COLO668 (cell line): ENCODE measurements around the gene OLR1.
"Not testable (repeated sequence)": the region's sequence is repeated elsewhere in the genome, so short reads cannot be mapped to it uniquely, and the experiment has no call there.

Source experiments
- DNase-seq: peaks from one replicate; lab custom pipeline; 2025; ENCODE audit not compliant: unreplicated experiment; lab: John Stamatoyannopoulos, UW

The OLR1 gene

DNA sequence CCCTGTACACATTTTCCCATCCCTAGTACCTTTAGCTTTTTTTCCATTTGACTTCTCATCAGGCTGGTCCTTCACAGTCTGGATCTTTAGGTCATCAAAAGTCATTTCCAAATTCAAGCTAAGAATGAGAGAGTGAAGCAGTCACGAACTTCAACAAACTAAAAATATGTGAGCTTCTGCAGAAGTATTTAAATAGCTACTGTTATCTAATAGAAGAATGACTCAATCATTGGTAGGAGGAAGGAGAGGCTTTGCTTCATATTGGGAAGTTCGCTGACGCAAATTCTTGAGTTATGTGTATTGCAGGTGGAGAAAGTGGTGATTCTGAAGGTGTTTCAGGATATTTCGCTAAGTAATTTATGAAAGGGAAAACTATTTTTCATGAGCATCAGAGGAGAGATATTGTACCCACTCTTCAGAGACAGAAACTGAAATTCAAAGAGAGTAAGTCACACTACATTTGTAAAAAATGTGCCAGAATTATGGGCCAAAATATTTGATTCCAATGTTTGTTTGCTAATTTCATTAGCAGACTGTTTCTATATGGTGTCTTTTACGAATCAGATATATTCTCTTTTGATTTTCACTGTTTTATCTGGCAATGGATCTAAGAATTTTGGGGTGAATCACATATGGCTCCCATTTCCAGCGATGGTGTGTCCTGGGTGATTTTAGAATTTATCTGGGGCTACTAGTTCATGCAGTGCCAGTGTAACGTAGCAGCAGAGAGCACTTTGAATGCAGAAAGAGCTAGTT, at the start of gene OLR1:
Gene OLR1, minus strand, starts transcription at position 160 of the 756 bp plus-strand sequence. Its CDS starts 55 bp downstream, at position 105.
- no peak for DNase-seq

- no peak for DNase-seq
Observed at GRCh38 chr12:10220398-10221077, 48.6 kb upstream of the OLR1 start.

DNA sequence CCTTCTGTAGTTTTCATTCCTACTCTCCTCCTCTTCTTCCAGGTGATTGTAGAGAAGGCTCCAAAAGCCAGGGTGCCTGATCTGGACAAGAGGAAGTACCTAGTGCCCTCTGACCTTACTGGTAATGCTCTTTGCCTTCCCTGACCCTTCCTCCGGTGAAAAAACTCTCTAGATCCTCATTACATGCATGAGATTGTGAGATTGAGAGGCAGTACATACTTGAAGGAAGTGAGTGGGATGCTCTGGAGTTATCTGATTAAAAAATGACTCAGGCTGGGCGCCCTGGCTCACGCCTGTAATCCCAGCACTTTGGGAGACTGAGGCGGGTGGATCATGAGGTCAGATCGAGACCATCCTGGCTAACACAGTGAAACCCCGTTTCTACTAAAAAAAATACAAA, 46.1 kb upstream of the OLR1 start:
- no peak for DNase-seq

DNA sequence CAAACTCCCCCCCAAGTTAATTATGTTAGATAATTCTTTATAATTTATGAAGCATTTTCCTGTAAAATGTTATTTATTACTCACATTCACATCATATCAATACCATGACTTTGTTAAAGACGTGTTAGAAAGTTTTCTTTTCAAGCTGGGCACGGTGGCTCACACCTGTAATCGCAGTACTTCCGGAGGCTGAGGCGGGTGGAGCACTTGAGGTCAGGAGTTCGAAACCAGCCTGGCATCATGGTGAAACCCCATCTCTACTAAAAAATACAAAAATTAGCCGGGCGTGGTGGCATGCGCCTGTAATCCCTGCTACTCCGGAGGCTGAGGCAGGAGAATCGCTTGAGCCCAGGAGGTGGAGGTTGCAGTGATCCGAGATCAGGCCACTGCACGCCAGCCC, 44.0 kb upstream of the OLR1 start:
- not testable (repeated sequence) for DNase-seq

DNA sequence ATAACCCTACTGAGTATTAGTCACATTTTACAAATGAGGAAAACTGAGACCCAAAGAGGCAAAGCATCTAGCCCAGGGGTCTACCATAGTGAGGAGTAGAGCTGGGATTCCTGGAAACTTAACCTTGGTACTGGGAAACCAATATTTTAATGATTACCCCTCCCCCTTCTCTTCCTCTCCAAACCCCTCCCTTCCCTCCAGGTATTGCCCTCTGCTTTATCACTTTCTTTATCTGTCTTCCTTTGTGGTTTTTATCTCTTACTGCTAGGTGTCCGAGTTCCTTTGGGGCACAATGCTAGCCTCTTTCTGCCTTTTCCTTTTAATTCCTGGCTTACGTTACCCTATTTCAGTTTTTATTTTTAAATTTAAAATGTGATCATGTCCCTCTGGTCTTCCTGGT, 43.5 kb upstream of the OLR1 start:
- DNase-seq = no peak

GRCh38 chr12:10214895-10215267, 42.9 kb upstream of the OLR1 start:
- DNase-seq = no peak

GRCh38 chr12:10214136-10214894, 42.4 kb upstream of the OLR1 start:
- no peak for DNase-seq

GRCh38 chr12:10213168-10214135, 41.5 kb upstream of the OLR1 start:
- DNase-seq = peak; percentile 44

DNA sequence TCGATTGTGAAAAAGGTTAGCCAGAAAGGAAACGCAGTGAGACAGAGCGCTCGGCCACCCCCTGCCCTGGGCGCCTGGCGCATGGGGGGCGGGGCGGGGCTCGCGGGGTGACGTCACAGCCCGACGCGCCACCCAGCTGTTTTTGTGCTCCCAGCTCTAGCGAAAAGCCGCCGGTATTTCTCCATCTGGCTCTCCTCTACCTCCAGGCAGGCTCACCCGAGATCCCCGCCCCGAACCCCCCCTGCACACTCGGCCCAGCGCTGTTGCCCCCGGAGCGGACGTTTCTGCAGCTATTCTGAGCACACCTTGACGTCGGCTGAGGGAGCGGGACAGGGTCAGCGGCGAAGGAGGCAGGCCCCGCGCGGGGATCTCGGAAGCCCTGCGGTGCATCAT, 40.8 kb upstream of the OLR1 start, which contains the start of gene GABARAPL1:
Gene GABARAPL1, plus strand, starts transcription at position 139 of the 393 bp plus-strand sequence. Its CDS starts 253 bp downstream, at position 392.
- DNase-seq = peak; percentile 54

DNA sequence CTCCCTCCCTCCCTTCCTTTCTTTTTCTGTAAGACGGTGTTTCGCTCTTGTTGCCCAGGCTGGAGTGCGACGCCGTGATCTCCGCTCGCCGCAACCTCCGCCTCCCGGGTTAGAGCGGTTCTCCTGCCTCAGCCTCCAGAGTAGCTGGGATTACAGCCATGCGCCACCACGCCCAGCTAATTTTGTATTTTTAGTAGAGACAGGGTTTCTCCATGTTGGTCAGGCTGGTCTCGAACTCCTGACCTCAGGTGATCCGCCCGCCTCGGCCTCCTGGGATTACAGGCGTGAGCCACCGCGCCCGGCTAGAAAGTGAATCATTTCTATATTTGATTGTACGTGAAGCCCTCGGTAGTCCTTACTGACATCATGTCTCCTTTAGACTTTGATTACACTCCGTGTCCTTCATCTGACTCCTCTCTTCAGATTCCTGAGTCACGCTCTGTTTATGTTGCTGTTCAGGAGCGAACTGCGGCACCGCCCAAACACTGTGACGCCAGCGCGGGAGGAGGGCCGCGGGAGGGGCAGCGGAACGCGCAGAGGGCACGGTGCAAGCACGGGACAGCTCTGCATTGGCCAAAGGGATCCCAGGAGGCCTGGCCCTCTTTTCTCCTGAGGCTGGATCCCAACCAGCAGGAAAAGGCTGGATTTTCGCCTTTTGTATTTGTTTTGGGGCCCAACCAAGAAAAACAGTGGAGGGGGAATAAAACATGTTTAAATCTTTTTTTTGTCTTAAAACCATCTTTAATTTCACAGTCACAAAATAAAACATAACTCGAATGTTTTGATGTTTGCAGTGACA, 40.2 kb upstream of the OLR1 start:
- peak; percentile 84 for DNase-seq

DNA sequence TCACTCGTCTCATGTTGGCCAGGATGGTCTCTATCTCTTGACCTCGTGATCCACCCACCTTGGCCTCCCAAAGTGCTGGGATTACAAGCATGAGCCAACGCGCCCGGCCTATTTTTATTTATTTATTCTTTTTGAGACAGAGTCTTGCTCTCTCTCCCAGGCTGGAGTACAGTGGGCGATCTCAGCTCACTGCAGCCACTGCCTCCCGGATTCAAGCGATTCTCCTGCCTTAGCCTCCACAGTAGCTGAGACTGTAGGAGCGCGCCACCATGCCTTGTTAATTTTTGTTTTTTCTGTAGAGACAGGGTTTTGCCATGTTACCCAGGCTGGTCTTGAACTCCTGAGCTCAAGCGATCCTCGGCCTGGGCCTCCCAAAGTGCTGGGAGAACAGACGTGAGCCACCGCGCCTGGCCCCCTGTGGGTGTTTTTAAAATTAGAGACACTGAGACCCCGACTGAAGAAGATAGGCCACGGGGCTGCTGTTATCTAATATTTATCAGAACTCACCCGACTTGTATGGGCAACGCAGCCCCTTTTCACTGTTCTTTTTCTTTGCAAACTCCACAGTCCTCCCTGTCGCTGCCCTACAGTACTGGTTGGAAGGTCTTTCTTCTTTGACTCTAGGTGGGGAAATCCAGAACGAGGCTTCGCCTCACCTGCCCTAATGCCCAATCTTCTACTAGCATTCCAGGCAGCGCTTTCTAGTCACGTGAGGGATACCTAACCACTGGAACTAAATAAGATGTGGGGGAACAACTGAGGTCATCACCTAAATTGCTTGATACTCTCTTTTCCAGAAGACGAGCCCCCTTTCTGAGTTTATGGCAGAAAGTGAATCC, 39.4 kb upstream of the OLR1 start:
- no peak for DNase-seq

DNA sequence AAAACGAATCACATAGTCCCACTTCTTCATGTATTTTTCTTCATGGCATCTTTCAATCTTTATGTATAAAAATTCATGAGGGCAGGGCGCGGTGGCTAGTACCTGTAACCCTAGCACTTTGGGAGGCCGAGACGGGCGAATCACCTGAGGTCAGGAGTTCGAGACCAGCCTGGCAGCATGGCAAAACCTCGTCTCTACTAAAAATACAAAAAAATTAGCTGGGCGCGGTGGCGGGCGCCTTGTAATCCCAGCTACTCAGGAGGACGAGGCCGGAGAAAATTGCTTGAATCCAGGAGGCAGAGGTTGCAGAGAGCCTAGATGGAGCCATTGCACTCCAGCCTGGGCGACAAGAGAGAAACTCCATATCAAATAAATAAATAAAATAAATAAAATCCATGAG, 38.3 kb upstream of the OLR1 start:
- DNase-seq = no peak

DNA sequence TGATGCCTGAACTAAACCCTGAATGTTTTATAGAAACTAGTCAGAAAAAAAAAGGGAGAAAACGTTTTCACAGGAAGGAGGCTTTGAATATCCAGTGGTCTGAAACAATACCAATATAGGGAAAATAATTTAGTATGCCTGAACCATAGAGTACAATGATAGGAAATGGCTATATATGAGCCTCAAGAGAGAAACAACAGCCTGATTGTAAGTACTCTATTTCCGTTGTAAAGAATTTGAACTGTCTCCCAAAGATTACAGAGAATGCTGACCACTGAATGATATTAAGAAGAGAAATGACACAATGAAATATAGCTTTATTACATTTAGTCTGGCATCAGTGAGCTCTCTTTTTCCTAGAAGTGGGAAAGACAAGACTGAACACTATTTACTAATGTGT, 35.2 kb upstream of the OLR1 start:
- DNase-seq = no peak

DNA sequence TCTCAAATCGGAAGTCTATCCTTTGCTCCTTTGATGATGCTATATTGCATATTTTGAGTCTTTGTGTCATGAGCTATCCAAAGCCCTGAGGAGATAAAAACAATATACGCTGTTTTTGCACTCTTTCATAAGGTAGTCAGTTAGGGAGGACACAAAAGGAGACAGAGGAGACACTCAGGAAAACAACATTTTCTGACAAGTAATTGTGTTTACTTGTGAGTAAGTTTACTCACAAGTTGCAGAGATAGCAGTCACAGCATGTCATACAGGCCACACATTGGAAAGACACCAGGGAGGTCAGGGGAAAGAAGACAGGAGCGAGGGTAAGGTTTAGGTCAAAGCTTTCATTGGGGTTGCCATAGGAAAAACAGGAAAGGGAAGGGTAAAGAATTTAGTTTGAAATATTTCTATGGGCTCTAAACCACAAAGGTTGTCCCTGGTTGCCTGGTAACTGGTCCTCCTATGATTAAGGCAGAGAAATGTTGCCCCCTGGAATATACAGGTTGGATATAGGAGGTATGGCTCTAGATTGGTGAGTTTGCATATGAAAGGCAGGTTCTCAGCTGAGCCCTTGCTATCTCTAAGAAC, 33.4 kb upstream of the OLR1 start:
- no peak for DNase-seq

DNA sequence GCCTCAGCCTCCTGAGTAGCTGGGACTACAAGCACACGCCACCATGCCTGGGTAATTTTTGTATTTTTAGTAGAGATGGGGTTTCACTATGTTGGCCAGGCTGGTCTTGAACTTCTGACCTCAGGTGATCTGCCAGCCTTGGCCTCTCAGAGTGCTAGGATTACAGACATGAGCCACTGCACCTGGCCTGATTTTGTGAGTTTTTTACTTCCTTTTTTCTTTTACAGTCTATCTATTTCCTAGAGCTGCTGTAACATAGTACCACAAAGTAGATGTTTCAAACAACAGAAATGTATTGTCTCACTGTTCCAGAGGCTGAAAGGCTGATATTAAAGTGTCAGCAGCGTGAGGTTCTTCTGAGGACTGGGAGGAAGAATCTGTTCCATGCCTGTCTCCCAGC, 32.6 kb upstream of the OLR1 start:
- DNase-seq = not testable (repeated sequence)

DNA sequence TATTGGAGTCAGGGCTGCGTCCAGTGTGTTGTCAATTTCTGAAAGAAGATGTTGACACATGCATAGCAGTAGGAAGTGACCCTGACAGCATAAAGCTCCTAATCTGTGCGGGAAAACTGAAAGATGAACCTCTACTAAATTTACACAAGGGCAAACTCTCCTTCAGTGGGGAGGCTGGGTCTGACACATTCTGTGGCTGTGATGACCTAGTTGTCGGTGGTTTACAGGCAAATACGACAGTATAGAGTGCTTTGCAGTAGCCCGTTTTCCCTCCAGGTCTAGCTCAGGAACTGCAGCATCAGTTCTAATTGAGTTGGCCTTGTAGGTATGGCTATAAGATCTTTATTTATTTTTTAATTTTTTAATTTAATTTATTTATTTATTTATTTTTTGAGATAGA, 25.9 kb upstream of the OLR1 start:
- no peak for DNase-seq

- DNase-seq = no peak
Observed at GRCh38 chr12:10196210-10196609, 24.3 kb upstream of the OLR1 start.

GRCh38 chr12:10194160-10194670, 22.3 kb upstream of the OLR1 start:
- DNase-seq = no peak
